WTC11 (cell line): ENCODE measurements around the gene SH3BP5. TPM values are rescaled to one million over a fixed set of nuclear protein-coding genes. Genes with fewer than 3 reads are reported as not detected.

Experiments
- ATAC-seq: fragments of 200-7000 bp; cut with Tn5 transposase; 2 replicates; pipeline ENCODE4 v1.10.0; 2021; ENCODE audit warnings: mild to moderate bottlenecking, moderate library complexity
- CTCF ChIA-PET: fragments of 300-600 bp; sonication (Branson Sonifier 250); formaldehyde crosslinking; loops from one replicate; lab custom pipeline; 2021; ENCODE audit warnings: antibody characterized with exemption; lab: Charles Lee
- POLR2A ChIA-PET: fragments of 350-600 bp; sonication (Branson Sonifier 250); formaldehyde crosslinking; loops from one replicate; lab custom pipeline; 2021; ENCODE audit warnings: antibody characterized with exemption; lab: Charles Lee
- DNase-seq: peaks from one replicate; pipeline ENCODE4 v3.0.0; 2021; ENCODE audit warnings: low spot score
- H3K27ac Mint-ChIP-seq: 2 replicates; pipeline ENCODE4 v1.8.0; 2021; ENCODE audit warnings: mixed read lengths
- H3K27me3 Mint-ChIP-seq: 2 replicates; pipeline ENCODE4 v1.8.0; 2021; ENCODE audit warnings: low read depth, mild to moderate bottlenecking, moderate library complexity, mixed read lengths
- H3K36me3 Mint-ChIP-seq: 2 replicates; pipeline ENCODE4 v1.8.0; 2021; ENCODE audit warnings: mixed read lengths
- H3K4me1 Mint-ChIP-seq: 2 replicates; pipeline ENCODE4 v1.8.0; 2022; ENCODE audit warnings: mixed read lengths
- H3K4me3 Mint-ChIP-seq: 2 replicates; pipeline ENCODE4 v1.8.0; 2021; ENCODE audit warnings: mild to moderate bottlenecking, moderate library complexity, mixed read lengths
- H3K9me3 Mint-ChIP-seq: 2 replicates; pipeline ENCODE4 v1.8.0; 2021; ENCODE audit warnings: mixed read lengths
- ATF1 ChIP-seq: sonication (generic); formaldehyde crosslinking; IDR thresholded peaks from 2 replicates; pipeline ENCODE4 v1.8.1; 2023; ENCODE audit warnings: mild to moderate bottlenecking, moderate library complexity, missing genetic modification reagents
- CREB1 ChIP-seq: sonication (generic); formaldehyde crosslinking; IDR thresholded peaks from 2 replicates; pipeline ENCODE4 v1.8.0; 2023; ENCODE audit warnings: mild to moderate bottlenecking, missing genetic modification reagents
- ETV6 ChIP-seq: sonication (generic); formaldehyde crosslinking; IDR thresholded peaks from 2 replicates; pipeline ENCODE4 v1.8.1; 2022; ENCODE audit warnings: mild to moderate bottlenecking, missing genetic modification reagents
- FOXK1 ChIP-seq: sonication (generic); formaldehyde crosslinking; IDR thresholded peaks from 2 replicates; pipeline ENCODE4 v1.8.0; 2022; ENCODE audit warnings: mild to moderate bottlenecking, moderate library complexity, missing genetic modification reagents
- GRHL2 ChIP-seq: fragments of 250-450 bp; sonication (Bioruptor Pico); IDR thresholded peaks from 2 replicates; pipeline ENCODE4 v1.8.0; 2022; ENCODE audit warnings: mild to moderate bottlenecking, moderate library complexity; ENCODE audit not compliant: insufficient replicate concordance, severe bottlenecking
- GTF2I ChIP-seq: fragments of 250-450 bp; sonication (Bioruptor Pico); conservative IDR thresholded peaks from 2 replicates; pipeline ENCODE4 v1.4.0; 2021; ENCODE audit warnings: mild to moderate bottlenecking
- HMGA2 ChIP-seq: fragments of 250-450 bp; sonication (Bioruptor Pico); IDR thresholded peaks from 2 replicates; pipeline ENCODE4 v1.4.0; 2021; ENCODE audit warnings: mild to moderate bottlenecking, moderate library complexity
- JAZF1 ChIP-seq: fragments of 250-450 bp; sonication (Bioruptor Pico); IDR thresholded peaks from 2 replicates; pipeline ENCODE4 v1.9.0; 2021; ENCODE audit warnings: moderate library complexity, mild to moderate bottlenecking, inconsistent platforms
- KAT7 ChIP-seq: sonication (generic); formaldehyde crosslinking; IDR thresholded peaks from 2 replicates; pipeline ENCODE4 v1.8.1; 2023; ENCODE audit warnings: missing genetic modification reagents, mild to moderate bottlenecking, borderline replicate concordance
- PRRX2 ChIP-seq: fragments of 250-450 bp; sonication (Bioruptor Pico); IDR thresholded peaks from 2 replicates; pipeline ENCODE4 v1.8.0; 2021; ENCODE audit warnings: mild to moderate bottlenecking
- RELA ChIP-seq: sonication (generic); formaldehyde crosslinking; IDR thresholded peaks from 2 replicates; pipeline ENCODE4 v1.8.1; 2022; ENCODE audit warnings: missing genetic modification reagents, mild to moderate bottlenecking, borderline replicate concordance
- ZNF121 ChIP-seq: sonication (generic); formaldehyde crosslinking; IDR thresholded peaks from 2 replicates; pipeline ENCODE4 v1.8.0; 2023; ENCODE audit warnings: missing genetic modification reagents
- ZNF138 ChIP-seq: sonication (generic); formaldehyde crosslinking; conservative IDR thresholded peaks from 2 replicates; pipeline ENCODE4 v1.8.1; 2022; ENCODE audit warnings: mild to moderate bottlenecking, moderate library complexity, missing genetic modification reagents
- total RNA-seq: library from RNA; stranded (reverse); gene quantifications from 3 replicates; pipeline ENCODE4 v1.2.3, GENCODE V29; 2021
- TF ChIP-seq, protein P1 (sequence below): sonication (generic); formaldehyde crosslinking; IDR thresholded peaks from 2 replicates; pipeline ENCODE4 v1.8.1; 2022; ENCODE audit warnings: mild to moderate bottlenecking, moderate library complexity, missing genetic modification reagents
- TF ChIP-seq, protein P2 (sequence below): sonication (generic); formaldehyde crosslinking; IDR thresholded peaks from 2 replicates; pipeline ENCODE4 v1.8.0; 2023; ENCODE audit warnings: missing genetic modification reagents
- TF ChIP-seq, protein P3 (sequence below): sonication (generic); formaldehyde crosslinking; IDR thresholded peaks from 2 replicates; pipeline ENCODE4 v1.8.0; 2023; ENCODE audit warnings: mild to moderate bottlenecking, missing genetic modification reagents
- TF ChIP-seq, protein P4 (sequence below): sonication (generic); formaldehyde crosslinking; IDR thresholded peaks from 2 replicates; pipeline ENCODE4 v1.8.1; 2023; ENCODE audit warnings: mild to moderate bottlenecking, missing genetic modification reagents, moderate library complexity
- TF ChIP-seq, protein P5 (sequence below): fragments of 250-450 bp; sonication (Bioruptor Pico); IDR thresholded peaks from 2 replicates; pipeline ENCODE4 v1.8.0; 2021; ENCODE audit warnings: mild to moderate bottlenecking
- TF ChIP-seq, protein P6 (sequence below): sonication (generic); formaldehyde crosslinking; IDR thresholded peaks from 2 replicates; pipeline ENCODE4 v1.8.1; 2022; ENCODE audit warnings: low read depth, missing genetic modification reagents, borderline replicate concordance
- TF ChIP-seq, protein P7 (sequence below): fragments of 200-600 bp; IDR thresholded peaks from 2 replicates; pipeline ENCODE4 v1.8.0; 2022; ENCODE audit warnings: antibody characterized with exemption
- TF ChIP-seq, protein P8 (sequence below): sonication (generic); formaldehyde crosslinking; IDR thresholded peaks from 2 replicates; pipeline ENCODE4 v1.8.1; 2022; ENCODE audit warnings: mild to moderate bottlenecking, missing genetic modification reagents, moderate library complexity, borderline replicate concordance

SH3BP5 gene
- total RNA-seq, 1 experiment from 2014 or later, result 7.2 TPM

DNA sequence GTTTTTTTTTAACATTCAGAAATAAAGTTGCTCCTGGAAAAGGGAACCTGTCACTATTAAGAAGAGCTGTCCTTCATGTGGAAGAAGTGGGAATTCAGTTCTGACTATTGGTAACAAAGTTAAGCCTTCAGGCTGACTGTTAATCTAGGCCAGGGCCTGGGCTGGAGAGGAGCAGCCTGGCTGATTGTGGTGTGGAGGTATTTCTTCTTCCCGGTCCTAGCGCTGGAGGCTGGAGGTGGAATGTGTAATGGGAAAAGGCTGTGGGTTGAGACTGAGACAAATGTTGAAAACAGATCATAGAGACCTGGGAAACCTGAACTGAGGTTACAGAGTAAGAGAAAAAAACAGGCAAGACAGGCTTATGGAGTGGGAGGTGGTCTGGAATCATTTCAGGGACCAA is 23.8 kb upstream of the SH3BP5 start:
- DNase-seq (no peak), ATAC-seq (peak; percentile 60)
- TF ChIP-seq, protein P1, sequence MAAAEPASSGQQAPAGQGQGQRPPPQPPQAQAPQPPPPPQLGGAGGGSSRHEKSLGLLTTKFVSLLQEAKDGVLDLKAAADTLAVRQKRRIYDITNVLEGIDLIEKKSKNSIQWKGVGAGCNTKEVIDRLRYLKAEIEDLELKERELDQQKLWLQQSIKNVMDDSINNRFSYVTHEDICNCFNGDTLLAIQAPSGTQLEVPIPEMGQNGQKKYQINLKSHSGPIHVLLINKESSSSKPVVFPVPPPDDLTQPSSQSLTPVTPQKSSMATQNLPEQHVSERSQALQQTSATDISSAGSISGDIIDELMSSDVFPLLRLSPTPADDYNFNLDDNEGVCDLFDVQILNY (CRISPR knock-in tag), result no peak
- TF ChIP-seq, protein P2, sequence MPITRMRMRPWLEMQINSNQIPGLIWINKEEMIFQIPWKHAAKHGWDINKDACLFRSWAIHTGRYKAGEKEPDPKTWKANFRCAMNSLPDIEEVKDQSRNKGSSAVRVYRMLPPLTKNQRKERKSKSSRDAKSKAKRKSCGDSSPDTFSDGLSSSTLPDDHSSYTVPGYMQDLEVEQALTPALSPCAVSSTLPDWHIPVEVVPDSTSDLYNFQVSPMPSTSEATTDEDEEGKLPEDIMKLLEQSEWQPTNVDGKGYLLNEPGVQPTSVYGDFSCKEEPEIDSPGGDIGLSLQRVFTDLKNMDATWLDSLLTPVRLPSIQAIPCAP (CRISPR knock-in tag), result no peak
- TF ChIP-seq KAT7 (CRISPR knock-in tag) (no peak), JAZF1 (CRISPR knock-in tag) (no peak), RELA (CRISPR knock-in tag) (no peak), GTF2I (CRISPR knock-in tag) (no peak), ZNF121 (CRISPR knock-in tag) (no peak), PRRX2 (CRISPR knock-in tag) (no peak), CREB1 (CRISPR knock-in tag) (no peak), ETV6 (CRISPR knock-in tag) (no peak), GRHL2 (CRISPR knock-in tag) (no peak)
- TF ChIP-seq, protein P3, sequence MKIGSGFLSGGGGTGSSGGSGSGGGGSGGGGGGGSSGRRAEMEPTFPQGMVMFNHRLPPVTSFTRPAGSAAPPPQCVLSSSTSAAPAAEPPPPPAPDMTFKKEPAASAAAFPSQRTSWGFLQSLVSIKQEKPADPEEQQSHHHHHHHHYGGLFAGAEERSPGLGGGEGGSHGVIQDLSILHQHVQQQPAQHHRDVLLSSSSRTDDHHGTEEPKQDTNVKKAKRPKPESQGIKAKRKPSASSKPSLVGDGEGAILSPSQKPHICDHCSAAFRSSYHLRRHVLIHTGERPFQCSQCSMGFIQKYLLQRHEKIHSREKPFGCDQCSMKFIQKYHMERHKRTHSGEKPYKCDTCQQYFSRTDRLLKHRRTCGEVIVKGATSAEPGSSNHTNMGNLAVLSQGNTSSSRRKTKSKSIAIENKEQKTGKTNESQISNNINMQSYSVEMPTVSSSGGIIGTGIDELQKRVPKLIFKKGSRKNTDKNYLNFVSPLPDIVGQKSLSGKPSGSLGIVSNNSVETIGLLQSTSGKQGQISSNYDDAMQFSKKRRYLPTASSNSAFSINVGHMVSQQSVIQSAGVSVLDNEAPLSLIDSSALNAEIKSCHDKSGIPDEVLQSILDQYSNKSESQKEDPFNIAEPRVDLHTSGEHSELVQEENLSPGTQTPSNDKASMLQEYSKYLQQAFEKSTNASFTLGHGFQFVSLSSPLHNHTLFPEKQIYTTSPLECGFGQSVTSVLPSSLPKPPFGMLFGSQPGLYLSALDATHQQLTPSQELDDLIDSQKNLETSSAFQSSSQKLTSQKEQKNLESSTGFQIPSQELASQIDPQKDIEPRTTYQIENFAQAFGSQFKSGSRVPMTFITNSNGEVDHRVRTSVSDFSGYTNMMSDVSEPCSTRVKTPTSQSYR (CRISPR knock-in tag), result no peak
- H3K4me1 Mint-ChIP-seq, result peaks cover 15% of the 10 kb centered on the region
- H3K27me3 Mint-ChIP-seq, result 0 out of 2 replicates have a peak, but pooled peaks cover 3% of the 10 kb centered on the region
- ChIA-PET POLR2A (no interaction called here), CTCF (interaction anchor here (1.3 to 1.5 kb wide), 2 partner anchors 24 to 305 kb away, joined by 3 to 10 read pairs; partner anchors contain the start of gene SH3BP5)
- no peak overlapping the region for H3K4me3 Mint-ChIP-seq
- no peak overlapping the region for H3K27ac Mint-ChIP-seq
- H3K9me3 Mint-ChIP-seq, result peaks cover 17% of the 10 kb centered on the region
- H3K36me3 Mint-ChIP-seq, result peaks cover 13% of the 10 kb centered on the region

DNA sequence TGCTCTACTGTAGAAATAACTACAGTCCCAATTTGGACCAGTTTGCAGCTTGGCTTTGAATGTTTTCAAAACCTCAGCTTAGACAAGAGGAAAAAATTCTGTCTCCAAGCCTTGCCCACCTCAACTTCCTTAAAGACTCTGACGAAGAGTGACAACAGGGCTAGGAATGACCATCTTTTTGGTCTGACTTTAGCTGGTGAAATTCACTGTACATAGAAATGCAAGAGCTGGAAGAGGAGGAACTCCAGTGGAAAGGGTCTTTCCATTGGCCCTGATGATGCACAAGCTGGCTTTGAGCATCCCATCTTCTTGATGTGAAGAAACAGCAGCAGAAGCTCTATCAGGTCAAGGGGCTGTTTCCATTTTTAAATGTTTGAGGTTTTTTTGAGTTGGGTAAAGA is 22.7 kb upstream of the SH3BP5 start:
- TF ChIP-seq ZNF138 (no peak), RELA (CRISPR knock-in tag) (no peak), ATF1 (CRISPR knock-in tag) (no peak), FOXK1 (no peak), HMGA2 (no peak)
- TF ChIP-seq, protein P4, sequence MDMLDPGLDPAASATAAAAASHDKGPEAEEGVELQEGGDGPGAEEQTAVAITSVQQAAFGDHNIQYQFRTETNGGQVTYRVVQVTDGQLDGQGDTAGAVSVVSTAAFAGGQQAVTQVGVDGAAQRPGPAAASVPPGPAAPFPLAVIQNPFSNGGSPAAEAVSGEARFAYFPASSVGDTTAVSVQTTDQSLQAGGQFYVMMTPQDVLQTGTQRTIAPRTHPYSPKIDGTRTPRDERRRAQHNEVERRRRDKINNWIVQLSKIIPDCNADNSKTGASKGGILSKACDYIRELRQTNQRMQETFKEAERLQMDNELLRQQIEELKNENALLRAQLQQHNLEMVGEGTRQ (CRISPR knock-in tag), result no peak
- TF ChIP-seq, protein P2 (CRISPR knock-in tag), result no peak
- TF ChIP-seq, protein P5, sequence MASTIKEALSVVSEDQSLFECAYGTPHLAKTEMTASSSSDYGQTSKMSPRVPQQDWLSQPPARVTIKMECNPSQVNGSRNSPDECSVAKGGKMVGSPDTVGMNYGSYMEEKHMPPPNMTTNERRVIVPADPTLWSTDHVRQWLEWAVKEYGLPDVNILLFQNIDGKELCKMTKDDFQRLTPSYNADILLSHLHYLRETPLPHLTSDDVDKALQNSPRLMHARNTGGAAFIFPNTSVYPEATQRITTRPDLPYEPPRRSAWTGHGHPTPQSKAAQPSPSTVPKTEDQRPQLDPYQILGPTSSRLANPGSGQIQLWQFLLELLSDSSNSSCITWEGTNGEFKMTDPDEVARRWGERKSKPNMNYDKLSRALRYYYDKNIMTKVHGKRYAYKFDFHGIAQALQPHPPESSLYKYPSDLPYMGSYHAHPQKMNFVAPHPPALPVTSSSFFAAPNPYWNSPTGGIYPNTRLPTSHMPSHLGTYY (CRISPR knock-in tag), result no peak
- TF ChIP-seq, protein P6, sequence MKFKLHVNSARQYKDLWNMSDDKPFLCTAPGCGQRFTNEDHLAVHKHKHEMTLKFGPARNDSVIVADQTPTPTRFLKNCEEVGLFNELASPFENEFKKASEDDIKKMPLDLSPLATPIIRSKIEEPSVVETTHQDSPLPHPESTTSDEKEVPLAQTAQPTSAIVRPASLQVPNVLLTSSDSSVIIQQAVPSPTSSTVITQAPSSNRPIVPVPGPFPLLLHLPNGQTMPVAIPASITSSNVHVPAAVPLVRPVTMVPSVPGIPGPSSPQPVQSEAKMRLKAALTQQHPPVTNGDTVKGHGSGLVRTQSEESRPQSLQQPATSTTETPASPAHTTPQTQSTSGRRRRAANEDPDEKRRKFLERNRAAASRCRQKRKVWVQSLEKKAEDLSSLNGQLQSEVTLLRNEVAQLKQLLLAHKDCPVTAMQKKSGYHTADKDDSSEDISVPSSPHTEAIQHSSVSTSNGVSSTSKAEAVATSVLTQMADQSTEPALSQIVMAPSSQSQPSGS (CRISPR knock-in tag), result no peak
- TF ChIP-seq, protein P7, sequence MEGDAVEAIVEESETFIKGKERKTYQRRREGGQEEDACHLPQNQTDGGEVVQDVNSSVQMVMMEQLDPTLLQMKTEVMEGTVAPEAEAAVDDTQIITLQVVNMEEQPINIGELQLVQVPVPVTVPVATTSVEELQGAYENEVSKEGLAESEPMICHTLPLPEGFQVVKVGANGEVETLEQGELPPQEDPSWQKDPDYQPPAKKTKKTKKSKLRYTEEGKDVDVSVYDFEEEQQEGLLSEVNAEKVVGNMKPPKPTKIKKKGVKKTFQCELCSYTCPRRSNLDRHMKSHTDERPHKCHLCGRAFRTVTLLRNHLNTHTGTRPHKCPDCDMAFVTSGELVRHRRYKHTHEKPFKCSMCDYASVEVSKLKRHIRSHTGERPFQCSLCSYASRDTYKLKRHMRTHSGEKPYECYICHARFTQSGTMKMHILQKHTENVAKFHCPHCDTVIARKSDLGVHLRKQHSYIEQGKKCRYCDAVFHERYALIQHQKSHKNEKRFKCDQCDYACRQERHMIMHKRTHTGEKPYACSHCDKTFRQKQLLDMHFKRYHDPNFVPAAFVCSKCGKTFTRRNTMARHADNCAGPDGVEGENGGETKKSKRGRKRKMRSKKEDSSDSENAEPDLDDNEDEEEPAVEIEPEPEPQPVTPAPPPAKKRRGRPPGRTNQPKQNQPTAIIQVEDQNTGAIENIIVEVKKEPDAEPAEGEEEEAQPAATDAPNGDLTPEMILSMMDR, result no peak
- TF ChIP-seq, protein P8, sequence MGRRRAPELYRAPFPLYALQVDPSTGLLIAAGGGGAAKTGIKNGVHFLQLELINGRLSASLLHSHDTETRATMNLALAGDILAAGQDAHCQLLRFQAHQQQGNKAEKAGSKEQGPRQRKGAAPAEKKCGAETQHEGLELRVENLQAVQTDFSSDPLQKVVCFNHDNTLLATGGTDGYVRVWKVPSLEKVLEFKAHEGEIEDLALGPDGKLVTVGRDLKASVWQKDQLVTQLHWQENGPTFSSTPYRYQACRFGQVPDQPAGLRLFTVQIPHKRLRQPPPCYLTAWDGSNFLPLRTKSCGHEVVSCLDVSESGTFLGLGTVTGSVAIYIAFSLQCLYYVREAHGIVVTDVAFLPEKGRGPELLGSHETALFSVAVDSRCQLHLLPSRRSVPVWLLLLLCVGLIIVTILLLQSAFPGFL (CRISPR knock-in tag), result no peak
- TF ChIP-seq, all 79 proteins: peak for 0
- CTCF ChIA-PET, result interaction anchor here (0.6 to 1.5 kb wide), 5 partner anchors 22 to 304 kb away, joined by 3 to 10 read pairs (median 3); partner anchors contain the start of gene SH3BP5
- Mint-ChIP-seq H3K36me3 (peaks cover 23% of the 10 kb centered on the region), H3K4me1 (peaks cover 9% of the 10 kb centered on the region), H3K9me3 (peaks cover 24% of the 10 kb centered on the region), H3K27me3 (peaks cover 7% of the 10 kb centered on the region; the same call in 1 of the 2 replicates), H3K4me3 (no peak overlapping the region), H3K27ac (no peak overlapping the region)
- ATAC-seq, result no peak
- POLR2A ChIA-PET, result no interaction called here
- DNase-seq, result no peak
